HG03575 (cell line): ENCODE data around the gene GLB1L3.
"Not testable (repeated sequence)": the region's sequence is repeated elsewhere in the genome, so short reads cannot be mapped to it uniquely, and the experiment has no call there.

Experiments
- ATAC-seq: cut with Tn5 transposase; IDR thresholded peaks from one replicate; pipeline ENCODE4 v1.9.1; 2021; ENCODE audit not compliant: unreplicated experiment, insufficient number of reproducible peaks, low FRiP score; ENCODE audit errors: extremely low read depth

GLB1L3 gene

DNA sequence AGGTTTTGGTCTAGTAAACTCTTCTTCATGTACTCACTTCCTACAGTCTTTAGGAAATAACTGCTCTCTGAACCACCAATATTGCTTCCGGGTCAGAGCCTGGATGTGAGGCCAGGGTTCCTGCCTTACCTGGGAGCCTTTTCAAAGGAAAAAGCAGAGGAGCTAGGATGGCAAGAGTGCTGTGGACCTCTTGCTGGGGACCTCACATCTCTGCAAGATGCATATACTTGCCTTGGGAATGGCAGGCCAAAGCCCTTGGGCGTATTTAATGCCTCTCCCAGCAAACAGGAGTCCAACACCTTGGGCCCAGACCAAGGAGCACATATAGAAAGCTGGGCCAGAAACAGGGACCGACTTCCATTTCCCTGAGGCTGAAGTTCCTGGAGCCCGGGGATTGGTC lies 60.9 kb downstream of the GLB1L3 start:
- no peak for ATAC-seq

DNA sequence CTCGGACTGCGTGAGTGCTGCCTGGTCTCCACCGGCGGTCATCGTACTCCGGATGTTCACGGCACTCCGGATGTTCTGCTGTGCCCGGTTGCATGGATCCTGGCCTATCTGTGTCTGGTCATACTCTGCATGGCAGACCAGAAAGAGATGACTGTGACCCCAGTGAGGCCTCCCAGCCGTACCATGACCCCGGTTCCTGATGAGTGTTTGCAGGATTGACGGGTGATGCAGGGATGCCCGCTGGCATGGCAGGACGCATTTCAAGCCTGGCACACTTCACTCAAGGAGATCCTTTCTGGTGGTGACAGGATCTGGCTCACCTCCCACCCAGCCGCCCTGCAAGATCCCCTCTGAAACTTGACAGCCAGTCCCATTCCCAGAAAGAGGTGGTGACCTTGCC lies 61.9 kb downstream of the GLB1L3 start:
- ATAC-seq: no peak

DNA sequence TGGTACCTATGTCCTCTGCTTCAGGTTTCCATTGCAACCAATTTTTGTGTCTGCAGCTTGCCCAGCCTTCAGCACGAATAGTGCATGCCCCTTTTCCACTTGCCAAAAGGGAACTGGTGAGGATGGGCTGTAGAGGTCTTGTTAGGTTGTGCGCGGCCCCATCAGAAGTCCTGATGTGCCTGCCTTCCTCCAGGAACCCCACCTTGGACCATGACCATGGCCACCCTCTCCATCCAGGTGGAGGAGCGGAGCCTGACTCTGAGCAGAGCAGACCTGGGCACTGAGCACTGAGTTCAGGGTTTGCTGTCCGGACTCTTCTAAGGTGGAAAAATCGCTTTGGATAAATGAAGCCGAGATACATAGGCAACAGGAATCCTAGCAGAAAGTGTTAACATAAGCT lies 62.5 kb downstream of the GLB1L3 start:
- no peak for ATAC-seq

DNA sequence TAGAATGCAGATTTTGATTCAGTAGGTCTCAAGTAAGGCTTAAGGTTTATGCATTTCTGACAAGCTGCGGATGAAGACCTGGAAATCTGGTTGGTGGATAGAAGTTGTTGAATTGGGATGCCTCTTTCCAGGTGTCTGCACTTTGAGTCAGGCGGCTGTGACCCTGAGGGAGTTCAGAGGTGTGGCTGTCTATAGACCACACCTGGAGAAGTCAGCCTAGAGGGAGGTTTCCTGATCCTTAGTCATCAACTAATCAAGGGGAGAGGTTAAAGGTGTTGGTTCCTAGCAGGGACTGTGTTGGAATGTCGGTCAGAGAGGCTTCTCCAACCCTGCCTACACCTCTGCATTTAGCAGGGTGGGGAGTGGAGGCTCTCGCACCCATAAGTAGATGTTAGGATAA lies 63.6 kb downstream of the GLB1L3 start:
- no peak for ATAC-seq

DNA sequence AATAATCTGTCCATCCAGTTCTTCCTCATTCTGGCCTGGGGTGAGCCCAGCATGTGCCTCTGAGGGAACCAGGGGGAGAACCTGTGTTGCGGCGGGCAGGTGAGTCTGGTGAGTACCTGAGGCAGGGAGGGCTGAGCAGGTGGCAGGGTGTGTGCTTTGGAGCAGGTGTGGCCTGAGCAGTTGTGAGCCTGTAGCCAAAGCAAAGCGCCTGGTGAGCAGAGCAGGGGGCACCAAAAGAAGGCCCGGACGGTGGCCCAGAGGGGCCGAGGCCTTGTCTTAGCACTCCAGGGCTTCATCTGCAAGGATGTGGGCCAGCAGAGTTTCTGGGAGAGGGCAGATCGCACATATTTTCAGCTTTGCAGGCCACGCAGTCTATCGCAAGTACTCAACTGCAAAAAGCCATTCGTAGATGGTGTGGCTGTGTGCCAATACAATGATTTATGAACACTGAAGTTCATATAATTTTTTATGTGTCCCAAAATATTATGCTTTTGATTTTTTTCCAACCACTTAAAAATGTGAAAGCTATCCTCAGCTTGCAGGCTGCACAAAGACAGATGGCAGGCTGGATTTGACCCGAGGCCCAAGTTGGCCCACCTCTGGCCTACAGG lies 64.3 kb downstream of the GLB1L3 start:
- ATAC-seq: no peak

DNA sequence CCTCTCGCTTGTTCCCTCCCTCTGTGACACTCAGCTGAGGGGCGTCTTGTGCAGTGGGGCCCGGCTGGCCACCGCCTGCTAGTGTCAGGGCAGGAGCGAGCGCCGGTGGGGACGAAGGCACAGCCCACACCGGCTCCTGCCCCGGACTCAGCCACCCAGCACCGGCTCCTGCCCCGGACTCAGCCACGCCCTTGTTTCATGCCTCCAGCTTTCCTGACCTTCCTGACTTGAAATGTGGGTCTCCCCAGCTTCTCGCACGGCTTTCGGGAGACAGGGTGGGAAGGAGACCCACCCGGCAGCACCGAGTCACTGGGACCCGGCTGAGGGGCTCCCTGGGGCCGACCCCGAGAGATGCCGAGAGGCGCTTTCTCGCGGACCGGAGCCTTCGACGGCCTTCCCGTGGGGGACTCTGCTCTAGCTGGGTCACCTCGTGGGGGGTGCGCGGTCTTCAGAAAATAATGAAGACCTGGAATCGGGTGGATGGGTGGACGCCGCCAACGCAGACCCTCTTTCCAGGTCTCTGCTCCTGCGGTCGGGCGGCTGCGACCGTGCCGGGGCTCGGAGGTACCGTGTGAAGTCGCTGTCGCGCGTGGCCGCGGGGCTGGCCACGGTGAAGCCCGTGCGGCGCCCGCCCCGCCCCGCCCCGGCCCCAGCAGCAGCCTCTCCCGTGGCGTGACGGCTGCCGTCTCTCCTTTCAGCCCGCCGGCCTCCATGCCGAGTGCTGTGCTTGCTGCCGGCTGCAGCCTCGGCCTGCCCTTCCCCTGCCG lies 65.8 kb downstream of the GLB1L3 start:
- no peak for ATAC-seq

DNA sequence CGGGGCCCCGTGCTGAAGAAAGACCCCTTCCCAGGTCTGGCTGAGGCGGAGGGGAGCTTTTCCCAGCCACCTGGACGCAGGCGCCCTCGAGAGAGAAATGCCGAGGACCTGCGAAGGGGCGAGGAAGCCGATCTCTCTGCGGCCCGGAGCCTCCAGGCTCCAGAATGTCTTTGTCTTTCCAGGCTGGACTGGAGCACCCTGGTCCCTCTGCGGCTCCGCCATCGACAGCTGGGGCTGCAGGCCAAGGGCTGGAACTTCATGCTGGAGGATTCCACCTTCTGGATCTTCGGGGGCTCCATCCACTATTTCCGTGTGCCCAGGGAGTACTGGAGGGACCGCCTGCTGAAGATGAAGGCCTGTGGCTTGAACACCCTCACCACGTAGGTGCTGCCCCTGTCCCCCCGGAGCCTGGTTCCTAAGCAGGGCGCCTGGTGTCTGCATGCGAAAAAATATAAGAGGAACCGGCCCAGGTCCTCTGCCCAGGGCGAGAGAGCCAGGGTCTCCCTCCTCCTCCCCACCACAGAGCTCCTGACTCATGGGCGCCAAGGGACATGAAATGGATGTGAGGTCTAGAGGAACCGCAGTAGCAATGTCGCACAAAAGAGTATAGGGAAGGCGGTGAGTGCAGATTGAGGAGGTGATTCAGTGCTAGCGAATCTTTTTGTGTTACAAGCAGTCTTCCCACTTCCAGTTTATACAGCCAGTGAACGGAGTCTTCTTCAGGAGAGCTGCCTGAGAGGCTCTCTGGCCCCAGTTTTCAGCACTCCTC lies 66.6 kb downstream of the GLB1L3 start:
- ATAC-seq: no peak

DNA sequence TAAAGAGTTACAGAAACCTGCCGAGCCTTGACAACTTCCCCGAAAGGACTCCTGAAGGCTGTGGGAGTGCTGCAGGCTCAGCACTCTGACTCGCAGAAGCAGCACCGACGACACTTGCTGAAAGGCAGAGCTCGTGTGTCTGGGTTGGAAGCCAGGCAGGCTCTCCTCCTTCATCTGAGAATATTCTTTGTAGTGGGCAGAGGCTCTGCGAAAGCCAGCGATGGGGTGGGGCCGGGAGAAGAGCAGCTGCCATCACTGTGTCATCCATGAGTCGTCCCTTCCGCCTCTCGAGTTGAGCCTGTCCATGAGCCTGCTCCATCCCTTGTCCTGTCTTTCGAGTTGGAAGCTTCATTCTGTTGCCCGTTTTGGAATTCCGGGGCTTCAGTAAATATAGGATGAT lies 67.5 kb downstream of the GLB1L3 start:
- no peak for ATAC-seq

DNA sequence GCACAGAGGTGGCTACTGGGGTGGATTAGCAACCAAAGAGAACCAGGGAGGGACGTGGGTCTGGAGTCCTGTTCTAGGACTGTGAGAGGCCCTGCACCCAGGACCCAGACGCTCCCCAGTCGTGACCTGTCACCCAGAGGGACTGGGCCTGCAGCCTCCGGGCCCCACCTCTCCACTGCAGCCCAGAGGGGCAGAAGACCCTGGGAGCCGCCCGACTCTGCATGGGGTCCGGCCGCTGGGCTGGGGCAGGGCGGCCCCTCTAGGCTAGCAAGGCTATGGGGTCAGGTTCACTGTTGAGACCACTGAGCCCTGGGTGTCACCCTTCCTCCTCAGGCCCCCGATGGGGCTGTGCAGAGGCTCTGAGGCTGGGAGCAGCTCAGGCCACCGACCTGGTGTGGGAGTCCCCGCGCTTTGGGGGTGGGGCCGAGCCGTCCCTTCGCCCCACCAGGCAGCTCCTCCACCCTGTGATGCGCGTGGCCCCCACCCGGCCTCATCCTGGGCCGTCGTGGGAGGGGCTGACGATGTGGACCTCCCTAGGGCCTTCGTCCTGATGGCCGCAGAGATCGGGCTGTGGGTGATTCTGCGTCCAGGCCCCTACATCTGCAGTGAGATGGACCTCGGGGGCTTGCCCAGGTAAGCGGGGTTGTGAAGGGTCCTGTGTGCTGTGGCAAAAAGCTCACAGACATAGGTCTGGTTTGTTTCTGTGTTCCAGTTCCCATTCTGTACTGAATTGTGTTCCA lies 68.5 kb downstream of the GLB1L3 start:
- ATAC-seq: not testable (repeated sequence)

DNA sequence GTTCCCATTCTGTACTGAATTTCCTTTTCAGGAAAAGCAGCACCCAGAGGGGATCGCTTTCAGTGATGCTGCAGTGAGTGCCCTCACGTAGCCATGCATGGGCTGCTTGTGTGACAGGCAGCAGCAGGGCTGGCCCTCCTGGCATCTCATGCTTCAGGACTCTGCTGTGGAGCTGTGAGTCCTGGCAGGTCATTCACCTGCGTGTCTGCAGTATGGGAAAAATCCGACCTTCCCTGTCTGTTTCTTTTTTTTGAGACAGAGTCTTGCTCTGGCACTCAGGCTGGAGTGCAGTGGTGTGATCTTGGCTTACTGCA lies 69.0 kb downstream of the GLB1L3 start:
- ATAC-seq: no peak

DNA sequence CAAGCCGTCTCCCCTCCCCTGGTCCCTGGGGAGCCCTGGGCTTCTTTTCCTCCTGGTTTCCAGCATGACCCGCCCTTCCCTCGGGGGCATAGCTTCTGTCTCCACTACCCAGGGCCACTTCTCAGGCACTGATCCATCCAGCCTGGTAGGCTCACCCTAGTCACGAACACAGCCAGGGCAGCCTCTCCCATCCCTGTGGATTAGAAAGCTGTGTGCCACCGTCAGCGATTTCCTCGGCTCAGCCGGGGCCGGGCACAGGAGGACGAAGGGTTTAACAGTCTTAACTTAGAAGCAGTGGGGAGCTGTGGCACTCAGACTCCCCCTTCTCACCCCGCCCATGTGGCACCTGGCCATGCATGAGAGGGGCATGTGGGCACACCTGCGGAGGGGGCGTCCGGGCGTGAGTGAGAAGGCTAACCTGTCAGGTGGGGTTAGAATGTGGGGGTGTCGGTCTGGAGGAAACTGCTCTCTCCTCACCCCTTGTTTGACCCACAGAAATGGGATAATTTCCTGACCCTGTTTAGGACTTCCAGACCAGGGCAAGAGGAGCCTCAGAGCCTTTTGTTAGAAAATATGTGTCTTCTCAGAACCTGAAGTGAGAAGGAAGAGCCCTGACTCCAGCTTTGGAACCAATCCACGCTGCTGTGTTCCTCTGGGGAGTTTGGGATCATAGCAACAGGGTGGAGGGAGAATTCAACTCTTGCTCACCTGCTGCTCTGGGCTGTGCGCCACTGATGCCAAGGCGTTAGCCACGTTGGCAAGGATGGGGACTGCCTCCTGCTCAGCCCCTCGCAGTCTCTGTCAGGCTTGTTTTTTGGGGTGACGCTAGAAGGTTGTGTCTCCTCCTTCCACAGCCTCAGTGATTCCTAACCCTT lies 70.2 kb downstream of the GLB1L3 start:
- ATAC-seq: no peak

DNA sequence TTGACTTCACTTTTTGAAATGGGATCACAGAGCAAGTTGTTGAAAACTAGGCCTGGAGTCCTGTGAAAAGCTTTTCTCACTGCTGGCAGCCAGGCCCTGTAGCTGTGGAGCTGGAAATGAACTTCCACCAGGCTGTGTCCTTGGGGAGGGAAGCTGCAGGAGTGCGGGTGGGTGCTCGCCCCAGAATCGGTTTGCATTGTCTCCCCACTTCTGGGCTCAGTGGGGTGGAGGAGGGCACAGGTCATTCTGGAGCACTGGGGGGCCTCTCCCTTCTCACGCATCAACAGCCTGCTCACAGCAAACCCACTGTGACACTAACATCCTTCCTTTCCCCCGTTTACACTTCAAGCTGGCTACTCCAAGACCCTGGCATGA lies 70.8 kb downstream of the GLB1L3 start:
- no peak for ATAC-seq

DNA sequence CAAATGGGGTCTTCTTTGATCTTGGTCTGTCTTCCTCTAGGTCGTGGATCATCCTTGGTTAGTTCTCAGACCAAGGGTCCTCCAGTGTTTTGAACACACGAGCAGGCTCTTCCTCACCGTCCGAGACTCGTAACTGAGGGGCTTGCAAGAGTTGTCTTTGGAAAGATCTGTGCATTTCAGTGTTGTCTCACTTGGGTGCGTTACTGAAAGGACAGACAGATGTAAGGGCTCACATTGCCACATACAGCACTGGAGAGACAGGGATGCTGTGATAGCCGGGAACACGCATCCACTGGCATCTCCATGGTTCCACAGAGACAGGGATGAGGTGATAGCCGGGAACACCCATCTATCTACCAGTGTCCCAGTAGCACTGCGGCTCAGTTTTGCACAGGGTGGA lies 71.3 kb downstream of the GLB1L3 start:
- ATAC-seq: no peak

DNA sequence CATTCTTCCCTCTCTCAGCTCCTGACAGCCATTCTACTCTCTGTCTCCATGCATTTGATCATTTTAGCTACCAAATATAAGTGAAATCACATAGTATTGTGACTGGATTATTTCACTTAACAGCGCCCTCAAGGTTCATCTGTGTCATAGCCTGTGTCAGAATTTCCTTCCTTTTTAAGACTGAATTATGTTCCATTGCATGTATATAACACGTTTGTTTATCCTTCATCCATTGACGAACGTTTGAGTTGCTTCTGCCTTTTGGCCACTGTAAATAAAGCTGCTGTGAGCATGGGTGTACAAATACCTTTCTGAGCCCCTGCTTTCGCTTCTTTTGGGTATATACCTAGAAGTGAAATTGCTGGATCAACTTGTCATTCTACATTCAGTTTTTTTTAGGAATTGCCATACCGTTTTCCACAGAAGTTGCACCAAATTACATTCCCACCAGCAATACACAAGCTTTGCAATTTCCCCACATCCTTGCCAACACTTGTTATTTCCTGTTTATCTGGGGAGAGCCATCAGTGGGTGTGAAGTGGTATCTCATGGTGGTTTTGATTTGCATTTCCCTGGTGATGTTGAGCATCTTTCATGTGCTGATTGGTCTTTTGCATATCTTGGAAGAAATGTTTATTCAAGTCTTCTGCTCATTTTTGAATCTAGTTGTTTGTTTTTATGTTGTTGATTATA lies 73.1 kb downstream of the GLB1L3 start:
- no peak for ATAC-seq

DNA sequence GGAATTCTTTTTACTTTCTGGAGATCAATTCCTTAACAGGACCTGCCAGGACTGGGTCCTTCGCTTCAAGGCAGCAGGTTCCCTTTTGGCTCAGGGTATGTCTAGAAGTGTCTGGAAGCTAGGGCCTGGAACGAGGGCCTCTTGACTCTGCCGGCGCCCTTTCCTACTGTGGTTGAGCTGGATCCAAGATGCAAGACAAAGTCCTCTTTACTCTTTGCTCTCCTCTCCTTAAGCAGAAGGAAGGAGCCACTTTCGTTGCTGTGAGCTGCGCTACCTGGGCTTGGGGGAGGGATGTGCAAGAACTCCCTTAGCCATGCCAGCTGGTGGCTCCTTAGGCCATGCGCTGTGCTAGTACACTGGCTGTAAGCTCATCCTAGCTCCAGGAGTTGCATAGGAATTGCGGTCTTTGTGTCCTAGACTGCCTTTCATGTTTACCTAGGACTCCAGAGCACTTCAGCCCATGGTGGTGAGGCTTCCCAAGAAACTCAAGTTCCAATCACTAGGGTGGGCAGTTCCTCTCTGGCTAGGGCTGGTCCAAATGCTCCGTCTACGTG lies 73.7 kb downstream of the GLB1L3 start:
- no peak for ATAC-seq

DNA sequence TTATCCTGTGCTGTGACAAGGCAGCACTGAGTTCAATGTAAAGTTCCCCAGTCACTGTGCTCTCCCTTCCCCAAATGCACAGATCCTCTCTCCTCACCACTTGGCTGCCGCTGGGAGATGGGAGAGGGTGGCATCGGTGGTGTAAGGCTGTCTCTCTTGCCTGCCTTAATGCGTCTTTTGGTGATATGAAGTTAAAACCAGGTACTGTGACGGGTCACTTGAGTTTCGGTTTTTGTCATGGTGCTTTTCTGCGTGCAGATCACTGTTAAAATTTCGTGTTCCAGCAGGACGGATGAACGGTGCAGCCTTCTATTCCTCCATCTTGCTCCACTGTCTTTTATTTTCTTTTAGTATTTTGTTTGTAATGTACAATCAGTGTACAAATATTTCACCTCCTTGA lies 74.2 kb downstream of the GLB1L3 start:
- no peak for ATAC-seq

DNA sequence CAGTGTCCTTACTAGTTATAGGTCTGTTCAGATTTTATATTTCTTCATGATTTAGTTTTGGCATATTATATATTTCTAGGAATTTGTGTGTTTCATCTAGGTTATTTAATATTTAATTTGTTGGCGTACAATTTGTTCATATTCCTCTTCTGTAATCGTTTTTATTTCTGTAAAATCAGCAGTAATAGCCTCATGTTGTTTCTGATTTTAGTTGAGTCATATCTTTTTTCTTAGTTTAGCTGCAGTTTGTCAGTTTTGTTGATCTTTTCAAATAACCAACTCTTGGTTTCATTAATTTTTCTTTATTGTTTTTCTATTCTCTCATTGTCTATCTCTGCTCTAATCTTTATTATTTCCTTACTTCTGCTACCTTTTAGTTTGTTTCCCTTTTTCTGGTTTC lies 75.9 kb downstream of the GLB1L3 start:
- ATAC-seq: no peak

DNA sequence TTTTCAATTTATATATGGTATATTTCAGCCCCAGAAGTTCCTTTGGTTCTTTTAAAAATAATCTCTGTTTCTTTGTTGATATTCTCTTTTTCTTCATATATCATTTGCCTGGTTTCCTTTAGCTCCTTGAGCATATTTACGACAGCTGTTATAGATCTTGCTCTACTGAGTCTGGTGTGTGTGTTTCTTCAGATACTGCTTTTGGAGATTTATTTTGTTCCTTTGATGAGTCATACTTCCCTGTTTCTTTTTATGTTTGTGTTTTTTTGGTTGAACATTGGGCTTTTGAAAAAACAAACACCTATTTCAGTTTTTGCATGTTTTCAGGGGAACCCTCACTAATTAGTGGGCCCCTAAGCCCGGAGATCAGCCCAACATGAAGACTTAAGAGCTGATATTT lies 79.0 kb downstream of the GLB1L3 start:
- no peak for ATAC-seq
